NOMO-1 treated with DMSO at 0.1 percent for 48 hours (cell line): ENCODE measurements around the gene SELENOM.
"Not testable (repeated sequence)": the region's sequence is repeated elsewhere in the genome, so short reads cannot be mapped to it uniquely, and the experiment has no call there.

Experiments
- DNase-seq: peaks from one replicate; lab custom pipeline; 2025; ENCODE audit not compliant: unreplicated experiment; lab: John Stamatoyannopoulos, UW

The SELENOM gene

DNA sequence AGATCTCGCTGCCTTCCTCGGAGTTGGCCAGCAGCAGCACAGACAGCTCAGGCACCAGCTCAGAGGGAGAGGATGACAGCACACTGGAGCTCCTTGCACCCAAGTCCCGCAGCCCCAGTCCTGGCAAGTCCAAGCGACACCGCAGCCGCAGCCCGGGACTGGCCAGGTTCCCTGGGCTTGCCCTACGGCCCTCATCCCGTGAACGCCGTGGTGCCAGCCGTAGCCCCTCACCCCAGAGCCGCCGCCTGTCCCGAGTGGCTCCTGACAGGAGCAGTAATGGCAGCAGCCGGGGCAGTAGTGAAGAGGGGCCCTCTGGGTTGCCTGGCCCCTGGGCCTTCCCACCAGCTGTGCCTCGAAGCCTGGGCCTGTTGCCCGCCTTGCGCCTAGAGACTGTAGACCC is 26.5 kb upstream of the SELENOM start:
- no peak for DNase-seq

DNA sequence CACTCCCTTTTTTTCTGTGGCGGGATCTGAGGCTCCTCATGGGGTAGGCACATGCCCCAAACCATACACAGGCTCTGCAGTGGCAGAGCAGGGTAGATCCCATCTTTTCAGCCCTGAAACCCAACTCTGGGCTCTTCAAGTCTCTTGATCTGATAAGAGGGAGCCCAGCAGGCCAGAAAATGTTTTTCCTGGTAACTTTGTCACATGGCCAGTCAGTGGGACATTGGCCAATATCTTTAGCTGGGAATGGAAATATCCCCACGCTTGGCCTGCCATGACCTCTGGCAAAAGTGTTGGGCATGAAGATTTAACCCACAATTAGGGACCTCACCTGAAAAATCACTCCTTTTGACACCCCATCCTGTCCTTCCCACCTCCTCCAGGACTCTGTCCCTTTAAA is 23.5 kb upstream of the SELENOM start:
- no peak for DNase-seq

DNA sequence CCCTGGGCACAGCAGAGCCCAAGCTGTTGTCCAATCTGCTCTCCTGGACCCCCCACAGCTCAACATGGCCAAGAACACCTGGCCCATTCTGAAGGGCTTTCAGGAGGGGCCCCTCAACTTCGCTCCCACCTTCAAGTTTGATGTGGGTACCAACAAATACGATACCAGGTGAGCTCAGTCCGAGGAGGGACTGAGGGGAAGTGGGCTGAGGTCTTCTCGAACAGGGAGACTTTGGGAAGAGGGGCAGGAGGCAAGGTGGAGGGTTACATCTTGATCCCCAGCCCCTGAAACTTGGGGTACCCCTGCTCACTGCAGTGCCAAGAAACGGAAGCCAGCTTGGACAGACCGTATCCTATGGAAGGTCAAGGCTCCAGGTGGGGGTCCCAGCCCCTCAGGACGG is 20.8 kb upstream of the SELENOM start:
- DNase-seq: no peak

DNA sequence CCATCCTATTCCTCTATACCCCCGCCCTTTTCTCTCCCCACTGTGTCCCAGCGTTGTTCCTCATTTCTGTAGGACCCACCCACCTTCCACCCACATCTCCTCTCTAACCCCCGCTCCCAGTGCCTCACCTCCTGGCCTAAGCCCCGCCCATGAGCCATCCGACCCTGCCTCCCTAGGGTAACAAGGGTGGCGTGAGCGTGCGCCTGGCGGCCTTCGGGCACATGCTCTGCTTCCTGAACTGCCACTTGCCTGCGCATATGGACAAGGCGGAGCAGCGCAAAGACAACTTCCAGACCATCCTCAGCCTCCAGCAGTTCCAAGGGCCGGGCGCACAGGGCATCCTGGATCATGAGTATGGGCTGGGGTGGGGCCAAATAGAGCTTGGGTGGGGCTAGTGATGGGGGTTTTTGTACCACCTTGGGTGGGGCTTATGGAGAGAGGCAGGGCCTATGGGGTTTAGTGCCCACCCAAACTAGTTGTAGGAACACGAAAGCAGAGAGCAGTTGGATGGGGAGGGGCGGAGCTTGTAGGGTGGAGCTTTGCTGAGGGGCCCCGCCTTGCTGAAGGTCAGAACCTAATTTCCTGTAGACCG is 19.9 kb upstream of the SELENOM start:
- no peak for DNase-seq

DNA sequence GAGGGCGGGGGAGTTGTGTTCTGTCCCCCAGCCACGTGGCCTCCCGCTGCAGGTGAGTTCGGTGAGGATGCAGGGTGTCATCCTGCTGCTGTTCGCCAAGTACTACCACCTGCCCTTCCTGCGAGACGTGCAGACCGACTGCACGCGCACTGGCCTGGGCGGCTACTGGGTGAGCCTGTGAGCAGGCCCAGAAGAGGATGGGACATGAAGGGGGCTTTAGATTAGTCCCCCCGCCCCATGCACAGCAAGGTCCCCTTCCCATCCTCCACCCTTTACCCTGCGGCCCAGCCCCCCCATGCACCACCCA is 19.5 kb upstream of the SELENOM start:
- DNase-seq: no peak

DNA sequence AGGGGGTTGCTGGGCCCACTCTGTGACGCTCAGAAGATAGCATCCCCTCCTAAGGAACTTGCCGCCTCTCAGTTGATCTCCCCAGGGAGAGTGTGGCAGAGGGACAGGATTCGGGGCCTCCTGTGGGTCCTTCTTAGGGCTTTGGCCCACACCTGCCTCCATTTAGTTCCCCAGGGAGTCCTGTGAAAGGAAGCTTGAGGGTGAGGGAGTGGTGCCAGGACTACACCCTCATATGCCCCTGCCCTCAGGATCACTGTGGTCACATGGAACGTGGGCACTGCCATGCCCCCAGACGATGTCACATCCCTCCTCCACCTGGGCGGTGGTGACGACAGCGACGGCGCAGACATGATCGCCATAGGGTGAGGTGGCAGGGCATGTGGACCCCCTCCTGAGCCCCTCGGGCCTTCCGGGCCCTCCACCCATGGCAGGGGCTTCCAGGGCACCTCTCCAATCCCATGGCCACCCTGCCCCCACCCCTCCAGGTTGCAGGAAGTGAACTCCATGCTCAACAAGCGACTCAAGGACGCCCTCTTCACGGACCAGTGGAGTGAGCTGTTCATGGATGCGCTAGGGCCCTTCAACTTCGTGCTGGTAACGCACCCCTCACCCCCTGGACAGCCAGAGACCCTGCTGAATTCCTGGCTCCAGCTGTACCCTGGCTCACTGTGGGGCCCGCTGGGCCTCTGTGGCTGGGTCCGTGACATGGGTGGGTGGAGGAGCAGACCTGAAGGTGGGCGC is 18.9 kb upstream of the SELENOM start:
- no peak for DNase-seq

DNA sequence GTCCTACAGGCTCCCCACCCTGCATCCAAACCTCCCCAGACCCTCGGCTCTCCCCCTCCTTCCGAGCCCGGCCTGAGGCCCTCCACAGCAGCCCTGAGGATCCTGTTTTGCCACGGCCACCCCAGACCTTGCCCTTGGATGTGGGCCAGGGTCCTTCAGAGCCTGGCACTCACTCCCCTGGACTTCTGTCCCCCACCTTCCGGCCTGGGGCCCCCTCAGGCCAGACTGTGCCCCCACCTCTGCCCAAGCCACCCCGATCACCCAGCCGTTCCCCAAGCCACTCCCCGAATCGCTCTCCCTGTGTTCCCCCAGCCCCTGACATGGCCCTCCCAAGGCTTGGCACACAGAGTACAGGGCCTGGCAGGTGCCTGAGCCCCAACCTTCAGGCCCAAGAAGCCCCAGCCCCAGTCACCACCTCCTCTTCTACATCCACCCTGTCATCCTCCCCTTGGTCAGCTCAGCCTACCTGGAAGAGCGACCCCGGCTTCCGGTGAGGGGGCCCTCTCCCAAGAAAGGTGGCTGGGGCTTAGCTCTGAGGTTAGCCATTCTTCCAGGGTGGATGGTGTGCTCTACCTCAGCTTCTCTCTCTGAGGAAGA is 18.3 kb upstream of the SELENOM start:
- no peak for DNase-seq

DNA sequence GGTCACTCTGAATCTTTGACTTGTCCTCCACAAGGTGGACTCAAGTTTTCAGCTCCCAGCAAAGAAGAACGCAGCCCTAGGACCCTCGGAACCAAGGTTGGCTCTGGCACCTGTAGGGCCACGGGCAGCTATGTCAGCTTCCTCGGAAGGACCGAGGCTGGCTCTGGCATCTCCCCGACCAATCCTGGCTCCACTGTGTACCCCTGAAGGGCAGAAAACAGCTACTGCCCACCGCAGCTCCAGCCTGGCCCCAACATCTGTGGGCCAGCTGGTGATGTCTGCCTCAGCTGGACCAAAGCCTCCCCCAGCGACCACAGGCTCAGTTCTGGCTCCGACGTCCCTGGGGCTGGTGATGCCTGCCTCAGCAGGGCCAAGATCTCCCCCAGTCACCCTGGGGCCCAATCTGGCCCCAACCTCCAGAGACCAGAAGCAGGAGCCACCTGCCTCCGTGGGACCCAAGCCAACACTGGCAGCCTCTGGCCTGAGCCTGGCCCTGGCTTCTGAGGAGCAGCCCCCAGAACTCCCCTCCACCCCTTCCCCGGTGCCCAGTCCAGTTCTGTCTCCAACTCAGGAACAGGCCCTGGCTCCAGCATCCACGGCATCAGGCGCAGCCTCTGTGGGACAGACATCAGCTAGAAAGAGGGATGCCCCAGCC is 17.6 kb upstream of the SELENOM start:
- DNase-seq: no peak

DNA sequence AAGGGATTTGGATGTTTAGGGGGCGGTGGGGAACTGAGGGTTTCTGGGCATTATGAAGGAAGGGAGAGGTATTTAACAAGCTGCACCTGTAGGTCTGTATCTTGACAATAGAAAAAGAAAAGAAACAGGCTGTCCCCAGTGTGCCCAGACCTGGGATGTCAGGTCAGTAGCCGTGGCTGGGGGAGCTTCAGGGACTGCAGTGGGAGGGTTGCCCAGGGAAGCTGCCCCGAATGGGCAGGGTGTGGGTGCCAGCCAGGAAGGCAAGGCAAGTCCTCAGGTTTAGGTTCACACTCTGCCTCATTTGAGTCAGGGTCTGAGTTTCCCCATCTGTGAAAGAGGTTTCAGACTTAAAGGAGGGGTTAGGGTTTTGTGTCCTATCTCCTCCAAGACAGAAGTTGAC is 16.9 kb upstream of the SELENOM start:
- DNase-seq: no peak

DNA sequence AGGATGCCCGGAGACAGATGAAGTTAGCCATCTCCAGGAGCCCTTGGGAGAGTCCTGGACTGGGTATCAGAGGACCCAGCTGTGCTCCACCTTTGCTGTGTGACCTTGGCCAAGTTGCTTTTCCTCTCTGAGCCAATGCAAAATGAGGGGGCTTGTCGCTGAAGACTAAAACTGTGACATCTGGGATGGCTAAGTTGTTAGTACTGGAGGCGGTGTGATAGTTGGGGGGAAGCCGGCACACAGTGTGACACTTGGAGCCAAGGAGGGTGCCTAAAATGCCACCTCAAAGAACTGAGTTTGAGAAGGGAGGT is 15.9 kb upstream of the SELENOM start:
- DNase-seq: no peak

DNA sequence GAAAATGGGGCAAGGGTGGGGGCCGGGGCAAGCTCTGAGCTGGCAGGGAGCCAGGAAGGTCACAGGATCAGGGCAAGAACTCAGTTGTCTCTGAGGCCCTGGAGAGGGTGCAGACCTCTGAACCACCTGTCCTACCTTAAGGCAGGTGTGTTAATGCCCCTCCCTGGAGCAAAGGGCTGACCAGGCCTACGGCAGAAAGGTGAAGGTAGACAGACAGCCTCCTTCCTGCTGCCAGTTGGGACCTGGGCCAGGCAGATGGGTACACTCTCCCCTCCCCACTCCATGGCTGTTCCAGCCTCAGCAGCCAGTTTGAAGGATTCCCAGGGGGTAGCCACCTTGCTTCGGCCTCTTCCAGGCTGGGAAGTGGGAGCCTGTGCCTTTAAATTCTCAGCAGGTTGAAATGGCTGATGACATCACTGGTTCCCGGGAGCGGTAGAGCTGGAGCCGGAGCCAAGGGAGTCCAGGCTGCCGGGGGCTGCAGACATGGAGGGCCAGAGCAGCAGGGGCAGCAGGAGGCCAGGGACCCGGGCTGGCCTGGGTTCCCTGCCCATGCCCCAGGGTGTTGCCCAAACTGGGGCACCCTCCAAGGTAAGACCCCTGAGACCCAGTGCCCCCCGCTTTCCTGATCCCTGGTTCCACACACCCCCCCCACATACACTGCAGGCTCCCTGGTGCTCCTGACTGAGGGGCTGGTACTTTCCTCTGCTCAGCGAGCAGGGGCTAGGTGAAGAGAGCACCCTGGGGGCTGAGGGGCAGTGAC is 15.3 kb upstream of the SELENOM start, which contains the start of gene INPP5J:
TSS of gene INPP5J (plus strand) at position 435 of the 760 bp plus-strand sequence. CDS start at position 484, 49 bp downstream.
- DNase-seq: no peak

DNA sequence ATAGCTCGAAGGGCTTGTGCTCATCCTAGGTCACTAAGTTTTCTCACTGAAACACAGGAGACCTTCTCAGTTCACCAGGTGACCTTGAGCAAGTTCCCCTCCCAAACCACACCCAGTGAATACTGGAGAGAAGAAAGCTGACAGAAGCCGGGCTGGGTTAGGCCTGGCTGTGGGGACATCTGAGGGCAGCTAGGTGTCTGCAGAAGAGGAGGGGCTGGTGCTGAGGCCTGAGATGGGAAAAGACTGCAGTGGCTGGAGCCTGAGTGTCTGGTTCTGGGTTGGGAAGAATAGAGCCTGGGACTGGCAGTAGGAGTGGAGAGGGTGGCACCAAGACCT is 14.8 kb upstream of the SELENOM start:
- DNase-seq: no peak

DNA sequence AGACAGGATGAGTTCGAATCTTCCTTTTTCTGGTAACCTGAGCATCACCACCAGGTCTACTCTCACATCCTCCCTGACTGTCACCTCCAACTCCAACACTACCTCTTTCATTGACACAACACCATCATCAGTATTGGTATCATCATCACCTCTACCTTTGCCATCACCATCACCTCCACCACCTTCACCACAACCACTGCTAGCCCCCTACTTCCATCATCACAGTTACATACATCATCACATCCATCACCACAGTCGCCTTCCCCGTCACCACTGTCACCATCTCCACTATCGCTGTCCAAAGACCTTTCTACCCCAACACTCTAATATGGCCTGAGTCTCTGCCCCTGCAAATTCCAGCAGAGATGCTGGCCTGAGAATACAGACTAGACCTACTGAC is 14.0 kb upstream of the SELENOM start:
- no peak for DNase-seq

DNA sequence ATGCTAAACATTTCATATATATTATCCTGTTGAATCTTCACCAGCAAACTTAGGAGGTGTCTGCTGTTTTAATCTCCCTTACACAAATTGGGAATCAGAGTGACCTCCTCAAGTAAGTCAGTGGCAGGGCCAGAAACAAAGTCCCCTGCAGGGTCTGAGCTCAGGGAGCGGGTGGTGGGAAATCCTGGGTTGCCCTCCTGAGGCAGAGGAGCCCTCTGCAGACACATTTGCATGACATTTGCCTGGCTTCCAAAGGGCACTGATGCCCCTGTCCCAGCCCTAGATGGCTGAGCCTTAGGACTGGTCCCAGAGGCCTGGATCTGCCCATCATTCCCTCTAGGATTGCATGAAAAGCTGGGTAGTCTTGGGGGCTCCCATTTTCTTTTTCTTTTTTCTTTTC is 13.3 kb upstream of the SELENOM start:
- no peak for DNase-seq

DNA sequence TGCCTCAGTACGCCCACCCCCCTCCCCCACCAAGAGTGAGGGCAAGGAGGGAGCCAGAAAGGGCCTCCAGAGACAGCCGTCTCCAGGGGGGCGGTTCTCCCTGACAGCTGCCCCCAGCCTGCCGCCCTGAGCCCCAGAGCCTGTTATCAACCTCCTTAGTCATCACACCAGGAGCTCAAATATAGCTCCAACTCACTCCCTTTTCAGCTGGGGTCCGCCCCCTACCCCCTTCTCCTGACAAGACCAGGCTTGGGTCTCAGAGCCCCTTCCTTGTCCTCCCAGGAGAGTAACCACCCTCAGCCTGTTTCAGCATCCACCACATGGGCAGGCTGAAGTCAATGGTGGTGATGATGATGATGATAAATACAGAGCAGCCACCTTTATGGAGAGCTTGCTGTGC is 12.9 kb upstream of the SELENOM start:
- DNase-seq: no peak

DNA sequence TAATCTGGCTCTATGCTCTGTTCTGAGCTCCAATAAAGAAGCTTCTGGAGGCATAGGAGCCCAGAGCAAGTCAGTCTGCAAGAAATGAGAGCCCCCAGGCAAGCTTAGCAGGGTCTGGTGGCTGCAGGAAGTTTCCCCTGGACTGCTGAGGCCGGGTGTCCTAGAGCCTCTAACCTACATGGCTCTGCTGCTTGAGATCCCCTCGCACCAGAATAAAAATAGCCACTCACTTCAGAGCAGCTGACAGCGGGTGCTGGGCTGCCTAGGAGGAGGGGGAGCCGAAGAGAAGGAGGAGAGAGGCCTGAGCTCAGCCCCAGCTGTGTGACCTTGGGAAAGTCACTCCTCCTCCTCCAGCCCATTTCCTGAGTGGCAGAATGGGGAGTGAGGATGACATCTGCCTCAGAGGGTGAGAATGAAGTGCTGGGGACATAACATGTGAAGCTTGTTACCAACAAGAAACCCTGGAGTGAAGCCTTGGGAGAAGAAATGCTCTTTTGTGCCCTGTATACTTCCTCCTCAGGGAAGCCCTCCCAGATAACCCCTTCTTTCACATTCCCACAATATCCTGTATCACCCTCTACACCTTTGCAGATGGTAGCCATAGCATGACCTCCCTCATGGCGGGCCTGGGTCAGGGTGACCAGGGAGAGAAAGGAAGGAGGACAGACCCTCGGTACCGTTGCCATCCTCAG is 11.8 kb upstream of the SELENOM start:
- DNase-seq: no peak

DNA sequence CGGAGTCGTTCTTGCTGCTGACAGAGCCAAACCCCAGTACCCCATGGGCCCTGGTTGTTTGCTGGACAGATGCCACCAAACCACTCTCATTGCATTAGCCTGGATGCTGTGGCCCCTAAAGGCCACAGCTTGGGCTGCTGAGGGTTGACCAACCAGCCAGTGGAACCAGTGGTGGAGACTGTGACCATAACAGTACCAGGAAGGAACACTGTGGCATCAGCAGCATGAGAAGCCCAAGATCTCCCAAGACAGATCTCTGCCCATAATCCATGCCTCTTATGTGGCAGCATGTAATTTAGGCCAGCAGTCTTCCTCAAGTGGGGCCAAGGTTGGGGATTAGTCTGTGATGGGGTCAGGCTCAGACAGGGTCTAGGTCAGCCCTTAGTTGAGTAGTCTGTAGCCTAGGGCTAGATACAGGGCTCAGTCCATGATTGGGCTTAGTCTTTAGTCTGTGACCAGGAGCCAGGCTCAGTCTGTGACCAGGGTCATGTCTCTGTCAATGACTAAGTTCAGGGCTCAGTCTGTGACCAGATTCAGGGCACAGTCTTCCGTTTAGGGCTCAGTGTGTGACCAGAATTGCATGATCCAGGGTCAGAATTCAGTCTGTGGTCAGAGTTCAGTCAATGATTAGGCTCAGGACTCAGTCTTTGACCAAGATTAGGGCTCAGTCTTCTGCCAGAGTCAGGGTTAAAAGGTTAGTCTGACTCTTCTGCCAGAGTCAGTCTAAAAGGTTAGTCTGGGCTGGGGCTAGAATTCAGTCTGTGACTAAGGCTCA is 10.9 kb upstream of the SELENOM start:
- DNase-seq: no peak

DNA sequence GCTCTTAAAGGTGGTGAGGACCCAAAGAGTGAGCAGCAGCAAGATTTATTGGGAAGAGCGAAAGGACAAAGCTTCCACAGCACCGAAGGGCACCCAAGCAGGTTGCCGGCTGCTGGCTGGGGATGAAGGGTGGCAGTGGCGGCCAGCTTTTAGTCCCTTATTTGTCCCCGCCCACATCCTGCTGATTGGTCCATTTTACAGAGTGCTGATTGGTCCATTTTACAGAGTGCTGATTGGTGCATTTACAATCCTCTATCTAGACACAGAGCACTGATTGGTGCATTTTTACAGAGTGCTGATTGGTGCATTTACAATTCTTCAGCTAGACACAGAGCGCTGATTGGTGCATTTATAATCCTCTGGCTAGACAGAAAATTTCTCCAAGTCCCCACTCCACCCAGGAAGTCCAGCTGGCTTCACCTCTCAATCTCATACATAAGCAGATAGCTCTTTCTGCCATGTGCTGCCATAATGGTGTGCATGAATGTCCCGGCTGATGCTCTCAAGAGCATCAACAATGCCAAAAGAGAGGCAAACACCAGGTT is 5.3 kb upstream of the SELENOM start:
- DNase-seq: not testable (repeated sequence)

DNA sequence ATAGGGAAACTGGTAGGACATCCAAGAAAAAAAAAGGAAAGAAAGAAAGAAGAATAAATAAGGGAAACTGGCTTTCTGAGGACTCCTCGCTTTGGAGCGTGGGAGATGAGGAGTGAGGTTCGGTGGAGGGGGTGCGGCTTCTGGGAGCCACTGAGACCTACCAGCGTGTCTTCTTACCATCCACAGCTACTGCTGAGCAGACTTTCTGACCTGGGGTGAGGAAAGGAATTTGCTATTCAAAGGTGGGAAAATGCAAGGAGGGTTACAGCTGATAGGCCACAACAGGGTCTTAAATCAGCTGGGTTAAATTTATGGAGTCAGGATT is 488 bp upstream of the SELENOM start:
- DNase-seq: no peak

DNA sequence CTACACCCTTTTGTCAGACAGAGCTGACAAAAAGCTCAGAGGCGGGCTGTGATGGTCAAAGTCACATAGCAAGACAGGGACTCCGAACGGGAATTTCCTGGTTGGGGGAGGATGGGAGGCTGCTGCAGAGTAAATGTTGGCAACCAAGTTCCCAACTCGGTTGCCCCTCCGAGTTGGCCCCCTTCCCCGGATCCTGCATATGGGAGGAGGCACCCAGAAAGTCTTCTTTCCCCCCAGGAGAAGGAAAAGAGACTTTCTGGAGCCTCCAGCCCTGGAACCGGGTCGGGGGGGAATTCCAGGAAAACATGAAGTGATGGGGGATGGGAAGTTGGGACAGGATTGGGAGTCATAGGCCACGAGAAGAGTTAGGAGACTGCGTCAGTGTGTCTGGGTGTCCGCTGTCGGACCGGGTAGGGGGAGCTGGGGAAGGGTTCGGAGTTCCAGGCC is 614 bp downstream of the SELENOM start:
- no peak for DNase-seq
